Skeletal muscle satellite cell (primary cell): Measurements from ENCODE around the gene MTRF1.
A peak's percentile ranks its signal among the peaks of the same experiment; 100 is the strongest.
"Not testable (repeated sequence)": the region's sequence is repeated elsewhere in the genome, so short reads cannot be mapped to it uniquely, and the experiment has no call there.

Source experiments
- H3K27me3 ChIP-seq: 2 replicates; pipeline ENCODE4 v1.7.0; 2013; ENCODE audit warnings: low read length; ENCODE audit not compliant: control insufficient read depth, insufficient read depth
- H3K36me3 ChIP-seq: 2 replicates; pipeline ENCODE4 v1.7.0; 2013; ENCODE audit warnings: mild to moderate bottlenecking, control low read depth, low read length; ENCODE audit not compliant: insufficient read depth
- H3K4me1 ChIP-seq: 2 replicates; pipeline ENCODE4 v1.7.0; 2013; ENCODE audit warnings: low read length; ENCODE audit not compliant: control insufficient read depth, insufficient read depth
- H3K4me2 ChIP-seq: 2 replicates; pipeline ENCODE4 v1.7.0; 2013; ENCODE audit warnings: mild to moderate bottlenecking, low read length
- H3K4me3 ChIP-seq: 2 replicates; pipeline ENCODE4 v1.7.0; 2013; ENCODE audit warnings: low read length
- H3K9ac ChIP-seq: 2 replicates; pipeline ENCODE4 v1.7.0; 2013; ENCODE audit warnings: mild to moderate bottlenecking, low read depth, low read length, moderate library complexity
- H3K9me3 ChIP-seq: replicated peaks from 2 replicates; pipeline ENCODE4 v1.7.0; 2013; ENCODE audit warnings: mild to moderate bottlenecking, control low read depth, low read length

Gene MTRF1

DNA sequence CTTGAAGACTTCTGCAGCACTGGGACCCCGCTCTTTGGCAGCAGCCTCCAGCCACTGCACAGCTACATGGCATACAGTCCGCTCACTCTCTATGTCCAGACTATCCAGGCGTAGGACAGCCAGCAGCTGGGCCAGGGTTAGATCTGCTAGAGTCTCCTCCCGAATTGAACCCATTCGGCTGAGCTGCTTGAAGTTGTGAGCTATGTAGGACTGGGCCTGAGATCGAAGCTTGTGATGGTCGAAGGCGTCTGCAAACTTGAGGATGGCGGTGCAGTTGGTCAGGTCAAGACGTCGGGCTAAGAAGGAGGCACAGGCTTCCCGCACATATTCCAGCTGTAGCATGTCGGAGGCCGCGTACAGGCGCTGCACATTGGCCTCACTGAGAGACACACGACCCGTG lies 69.9 kb downstream of the MTRF1 start:
- no peaks in the 10 kb centered on the region for H3K36me3 ChIP-seq
- H3K4me3 ChIP-seq = peak overlapping the region; percentile 72
- H3K4me2 ChIP-seq = peak overlapping the region; percentile 80
- H3K9ac ChIP-seq = no peak overlapping the region
- H3K4me1 ChIP-seq = peaks cover 10% of the 10 kb centered on the region
- H3K9me3 ChIP-seq = no peaks in the 10 kb centered on the region
- no peaks in the 10 kb centered on the region for H3K27me3 ChIP-seq

DNA sequence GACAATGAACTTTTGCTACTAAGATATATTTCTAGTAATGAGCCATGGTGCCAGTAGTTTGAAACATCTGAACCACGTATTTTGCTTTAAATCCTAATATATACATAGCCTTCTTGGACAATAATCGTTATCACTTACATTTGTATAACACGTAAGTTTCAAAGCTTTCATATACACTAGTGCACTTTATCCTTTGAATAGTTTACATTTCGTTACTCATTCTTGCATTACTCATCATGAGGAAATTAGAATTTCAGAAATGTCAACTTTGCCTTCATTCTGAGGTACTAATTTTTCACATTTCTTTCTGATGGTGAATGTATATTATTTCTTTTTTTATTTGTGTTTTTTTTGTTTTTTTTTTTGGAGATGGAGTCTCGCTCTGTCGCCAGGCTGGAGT lies 74.8 kb downstream of the MTRF1 start:
- Histone ChIP-seq H3K36me3 (no peaks in the 10 kb centered on the region), H3K27me3 (no peaks in the 10 kb centered on the region), H3K9me3 (no peaks in the 10 kb centered on the region), H3K4me2 (peak overlapping the region; percentile 5), H3K4me1 (peaks cover 11% of the 10 kb centered on the region), H3K9ac (no peak overlapping the region), H3K4me3 (no peak overlapping the region)

DNA sequence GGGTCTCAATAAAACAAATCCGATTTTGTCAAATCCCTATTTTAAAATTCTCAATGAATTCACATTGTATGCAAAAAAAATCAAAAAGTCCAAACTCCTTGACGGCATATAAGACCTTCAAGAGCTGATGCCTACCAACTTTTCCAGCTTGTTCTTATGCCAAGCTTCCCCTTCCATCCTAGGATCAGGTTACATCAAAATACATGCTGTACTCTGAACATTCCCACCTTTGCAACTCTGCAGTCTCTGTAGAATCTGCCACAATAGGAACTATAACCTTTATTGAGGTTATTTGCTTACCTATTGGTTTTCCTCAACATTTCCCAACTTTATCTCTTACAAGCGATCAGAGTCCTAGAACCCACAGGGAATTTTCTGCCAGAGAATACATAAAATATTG lies 76.9 kb downstream of the MTRF1 start:
- no peaks in the 10 kb centered on the region for H3K36me3 ChIP-seq
- H3K4me2 ChIP-seq = no peak overlapping the region
- H3K4me1 ChIP-seq = peaks cover 8% of the 10 kb centered on the region
- no peak overlapping the region for H3K9ac ChIP-seq
- no peak overlapping the region for H3K4me3 ChIP-seq
- H3K27me3 ChIP-seq = no peaks in the 10 kb centered on the region
- no peaks in the 10 kb centered on the region for H3K9me3 ChIP-seq

DNA sequence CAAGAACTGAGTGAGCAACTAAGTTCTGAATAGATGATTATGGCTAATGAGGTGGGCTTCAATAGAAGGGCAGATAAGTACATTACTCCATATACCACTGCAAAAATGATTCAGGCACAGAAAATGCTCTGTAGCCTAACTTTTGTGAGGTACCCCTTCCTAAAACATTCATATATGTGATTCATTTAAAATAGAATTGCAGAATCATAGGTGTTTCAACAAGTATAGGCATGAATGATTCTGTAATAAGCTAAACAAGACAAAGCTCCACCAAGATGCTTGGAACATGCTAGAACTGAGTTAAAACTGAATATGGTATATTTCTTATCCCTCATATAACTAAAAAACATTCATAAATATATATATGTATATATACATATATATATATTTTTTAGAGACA lies 81.1 kb downstream of the MTRF1 start:
- Histone ChIP-seq H3K36me3 (no peaks in the 10 kb centered on the region), H3K9me3 (no peaks in the 10 kb centered on the region), H3K9ac (no peak overlapping the region), H3K4me3 (no peak overlapping the region), H3K4me1 (peaks cover 18% of the 10 kb centered on the region), H3K4me2 (no peak overlapping the region), H3K27me3 (no peaks in the 10 kb centered on the region)

DNA sequence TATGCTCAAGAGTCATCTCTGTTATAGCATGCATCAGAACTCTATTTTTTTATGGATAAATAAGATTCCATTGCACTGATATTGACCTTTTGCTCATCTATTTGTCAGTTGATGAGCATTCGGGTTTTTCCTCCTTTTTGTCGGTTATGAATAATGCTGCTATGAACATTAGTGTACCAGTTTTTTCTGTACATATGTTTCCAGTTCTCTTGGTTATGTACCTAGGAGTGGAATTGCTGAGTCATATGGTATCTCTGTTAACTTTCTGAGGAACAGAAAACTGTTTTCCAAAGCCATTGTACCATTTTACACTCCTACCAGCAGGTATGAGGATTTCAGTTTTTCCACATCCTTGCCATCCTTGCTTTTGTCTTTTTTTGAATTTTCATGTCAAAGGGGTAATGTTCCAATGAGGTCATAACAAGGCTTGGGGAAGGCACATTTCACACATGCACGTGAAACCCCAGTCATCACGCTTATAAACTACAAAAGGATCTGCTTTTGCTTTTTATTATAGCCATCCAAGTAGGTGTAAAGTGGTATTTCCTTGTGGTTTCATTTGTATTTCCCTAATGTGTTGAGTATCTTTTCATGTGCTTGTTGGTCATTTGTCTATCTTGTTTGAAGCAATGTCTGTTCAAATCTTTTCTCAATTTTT lies 83.7 kb downstream of the MTRF1 start:
- Histone ChIP-seq H3K4me2 (peak overlapping the region; percentile 38), H3K36me3 (no peaks in the 10 kb centered on the region), H3K9me3 (no peaks in the 10 kb centered on the region), H3K27me3 (no peaks in the 10 kb centered on the region), H3K4me3 (no peak overlapping the region), H3K4me1 (peaks cover 18% of the 10 kb centered on the region), H3K9ac (peak overlapping the region; percentile 2)

DNA sequence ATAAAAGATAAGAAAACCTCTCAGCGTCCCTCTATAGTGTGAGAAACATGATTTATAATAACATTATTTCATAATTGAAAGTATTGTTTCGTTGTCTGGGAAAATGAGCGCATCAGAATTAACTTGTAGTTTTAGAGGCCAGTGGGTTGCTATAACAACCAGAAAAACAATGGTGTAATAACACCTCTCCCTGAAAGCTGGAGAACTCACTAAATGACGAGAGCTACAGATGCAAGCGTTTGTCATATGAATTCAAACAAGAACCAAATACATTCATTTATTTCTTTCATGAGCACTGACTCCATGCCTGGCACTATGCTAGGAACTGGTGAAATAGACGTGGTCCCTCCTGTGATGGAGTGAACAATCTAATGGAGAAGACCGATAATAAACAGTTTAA lies 85.3 kb downstream of the MTRF1 start:
- Histone ChIP-seq H3K4me3 (no peak overlapping the region), H3K9me3 (no peaks in the 10 kb centered on the region), H3K27me3 (no peaks in the 10 kb centered on the region), H3K4me1 (peaks cover 18% of the 10 kb centered on the region), H3K36me3 (no peaks in the 10 kb centered on the region), H3K4me2 (no peak overlapping the region), H3K9ac (no peak overlapping the region)

DNA sequence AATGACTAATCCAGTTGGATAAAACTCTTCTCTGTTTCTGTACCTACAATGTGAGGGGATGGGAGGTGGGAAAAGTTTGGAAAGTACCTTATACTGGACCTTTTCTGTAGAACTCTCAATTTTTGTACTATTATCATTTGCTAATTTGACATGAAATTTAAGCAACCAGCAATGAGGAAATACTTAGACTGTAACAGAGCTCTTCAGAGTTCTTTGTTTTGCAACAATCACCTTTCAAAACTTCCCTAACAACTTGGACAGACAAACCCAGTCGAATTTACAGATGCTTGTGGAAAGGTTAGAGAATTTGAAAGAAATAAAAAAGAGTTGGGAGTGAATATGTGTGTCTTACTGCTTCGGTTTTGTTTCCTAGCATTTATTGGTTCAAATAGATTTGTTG lies 85.8 kb downstream of the MTRF1 start:
- Histone ChIP-seq H3K27me3 (no peaks in the 10 kb centered on the region), H3K9ac (no peak overlapping the region), H3K9me3 (no peaks in the 10 kb centered on the region), H3K4me1 (peaks cover 18% of the 10 kb centered on the region), H3K36me3 (no peaks in the 10 kb centered on the region), H3K4me2 (no peak overlapping the region), H3K4me3 (no peak overlapping the region)

DNA sequence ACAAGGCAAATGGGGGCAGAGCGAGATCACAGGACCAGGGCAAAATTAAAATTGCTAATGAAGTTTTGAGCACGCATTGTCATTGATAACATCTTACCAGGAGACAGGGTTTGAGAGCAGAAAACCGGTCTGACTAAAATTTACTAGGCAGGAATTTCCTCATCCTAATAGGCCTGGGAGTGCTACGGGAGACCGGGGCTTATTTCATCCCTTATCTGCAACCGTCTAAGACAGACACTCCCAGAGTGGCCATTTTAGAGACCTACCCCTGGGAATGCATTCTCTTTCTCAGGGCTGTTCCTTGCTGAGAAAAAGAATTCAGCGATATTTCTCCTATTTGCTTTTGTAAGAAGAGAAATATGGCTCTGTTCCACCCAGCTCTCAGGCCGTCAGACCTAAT lies 87.8 kb downstream of the MTRF1 start:
- not testable (repeated sequence) for H3K27me3 ChIP-seq, H3K4me2 ChIP-seq, H3K9ac ChIP-seq, H3K9me3 ChIP-seq, H3K36me3 ChIP-seq, H3K4me3 ChIP-seq
- peaks cover 16% of the 10 kb centered on the region for H3K4me1 ChIP-seq
